CD4-positive, alpha-beta T cell treated with Interleukin-17A for 1 hour (primary cell): ENCODE results near the gene REPS2.

Source experiments
- DNase-seq: peaks from one replicate; pipeline ENCODE4 v3.0.0-alpha.2; 2020

REPS2 gene

DNA sequence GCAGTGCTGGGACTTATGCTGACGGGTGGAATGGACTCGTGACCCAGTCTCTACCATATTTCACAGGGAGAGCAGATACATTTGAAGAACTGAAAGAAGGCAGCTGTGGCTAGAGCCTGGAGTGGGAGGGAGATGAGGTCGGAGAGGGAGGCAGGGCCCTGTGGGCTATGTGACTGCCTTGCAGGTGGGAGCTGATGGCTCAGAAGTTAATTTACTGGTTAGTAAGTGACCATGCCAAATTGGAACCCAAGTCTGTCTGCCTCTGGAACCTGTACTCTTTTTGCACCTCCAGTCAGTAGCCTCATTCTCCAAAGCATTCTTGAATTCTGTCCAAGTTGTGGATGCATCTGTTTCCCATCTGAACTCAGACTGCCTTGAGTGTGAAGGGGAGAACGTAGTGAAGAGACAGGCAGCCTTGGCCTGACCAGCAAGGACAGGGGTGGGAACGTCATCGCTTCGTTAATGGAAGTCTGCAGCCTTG is 92.3 kb downstream of the REPS2 start:
- DNase-seq, result no peak

DNA sequence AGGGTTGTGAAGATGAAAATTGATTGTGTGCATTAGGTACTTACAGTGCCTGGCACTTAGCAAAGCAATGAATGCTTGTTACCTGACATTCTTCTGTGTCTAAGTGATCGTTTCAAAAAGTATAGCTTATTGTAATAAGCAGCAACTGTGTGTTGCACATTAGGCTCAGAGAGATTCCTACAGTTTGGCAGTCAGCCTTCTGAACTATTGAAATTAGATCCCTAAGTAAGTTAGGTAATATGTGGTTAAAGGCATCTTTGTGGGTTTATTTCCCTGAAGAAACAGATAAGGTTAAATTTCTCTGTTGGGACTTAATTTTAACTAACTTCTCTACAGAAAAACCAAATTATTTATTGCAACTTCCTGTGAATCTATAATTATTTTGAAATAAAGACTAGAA is 93.4 kb downstream of the REPS2 start:
- no peak for DNase-seq

DNA sequence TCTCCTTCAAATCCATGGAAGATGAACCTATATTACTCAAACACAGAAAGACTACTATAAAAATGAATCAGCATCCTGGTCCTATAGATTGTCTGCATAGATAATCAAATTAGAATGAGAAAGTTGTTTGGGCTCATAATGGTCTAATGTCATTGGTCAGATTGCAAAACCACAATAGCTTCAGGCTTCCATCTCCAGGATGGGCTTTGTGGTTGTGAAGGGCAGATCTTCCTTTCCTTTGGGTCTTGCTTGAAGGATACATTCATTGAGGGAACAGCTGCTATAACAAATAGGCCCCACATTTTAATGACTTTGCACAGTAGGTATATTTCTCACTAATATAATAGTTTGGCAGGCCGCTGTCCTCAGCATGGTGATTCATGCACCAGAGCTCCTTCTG is 94.3 kb downstream of the REPS2 start:
- no peak for DNase-seq

DNA sequence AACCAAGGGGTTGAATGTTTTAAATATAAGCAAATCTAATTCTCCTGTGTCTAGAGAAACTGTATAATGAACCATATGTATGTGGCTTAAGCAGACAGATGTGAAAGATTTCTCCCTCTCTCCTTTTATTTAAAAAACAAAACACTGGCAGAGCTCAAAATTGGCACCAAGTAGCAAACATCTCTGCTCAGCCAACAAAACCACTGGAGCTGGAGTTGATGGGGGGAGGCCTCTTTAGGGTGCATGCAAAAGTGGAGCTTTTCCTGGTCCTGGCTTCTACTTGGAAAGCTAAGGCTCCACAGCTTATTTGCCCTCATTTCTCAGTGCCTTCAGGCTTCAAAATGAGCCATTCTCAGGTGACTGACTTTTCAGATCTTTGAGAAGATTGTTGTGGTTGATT is 95.6 kb downstream of the REPS2 start:
- no peak for DNase-seq

DNA sequence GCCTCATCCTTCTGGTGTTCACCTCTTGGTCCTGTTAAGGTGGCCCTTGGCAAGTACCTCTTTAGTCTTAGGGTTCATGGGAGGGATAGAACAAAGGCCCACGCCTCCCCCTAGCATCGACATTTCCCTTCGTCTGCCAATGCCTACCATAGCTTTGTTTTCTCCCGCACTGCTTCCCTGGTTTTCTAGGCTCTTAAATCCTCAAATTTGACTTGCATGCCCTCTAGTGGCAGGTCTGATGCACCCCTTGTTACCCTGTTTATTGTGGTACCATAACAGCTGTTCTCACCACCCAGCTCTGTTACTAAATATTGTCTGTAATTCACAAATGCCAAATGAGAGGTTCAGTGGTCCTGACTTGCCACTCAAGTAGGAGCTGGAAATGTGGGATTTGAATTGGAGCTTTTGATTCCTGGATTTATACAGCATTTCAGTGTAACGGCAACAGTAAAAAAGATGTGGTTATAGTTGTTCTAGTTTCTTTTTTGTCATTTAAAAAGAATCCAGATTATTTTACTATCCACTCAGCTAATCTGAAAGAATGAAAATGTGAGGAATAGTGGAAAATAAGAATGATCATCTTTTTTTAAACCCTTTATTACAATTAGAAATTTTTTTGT is 100.1 kb downstream of the REPS2 start:
- peak; percentile 40 for DNase-seq

DNA sequence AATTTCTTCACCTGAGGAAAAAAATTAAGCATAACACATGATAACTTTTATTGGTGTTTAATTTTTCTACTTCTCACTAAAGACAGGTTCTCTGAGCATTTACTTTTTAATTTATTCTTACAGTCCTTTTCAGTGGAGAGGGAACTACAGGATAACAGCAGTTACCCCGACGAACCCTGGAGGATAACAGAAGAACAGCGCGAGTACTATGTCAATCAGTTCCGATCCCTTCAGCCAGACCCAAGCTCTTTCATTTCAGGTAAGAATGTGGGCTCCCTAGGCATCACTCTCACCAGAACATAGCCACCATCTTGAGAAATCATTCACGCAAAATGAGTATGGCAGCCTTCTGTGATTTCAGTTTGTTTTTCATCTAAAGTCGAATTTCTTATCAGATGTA is 100.8 kb downstream of the REPS2 start:
- no peak for DNase-seq

DNA sequence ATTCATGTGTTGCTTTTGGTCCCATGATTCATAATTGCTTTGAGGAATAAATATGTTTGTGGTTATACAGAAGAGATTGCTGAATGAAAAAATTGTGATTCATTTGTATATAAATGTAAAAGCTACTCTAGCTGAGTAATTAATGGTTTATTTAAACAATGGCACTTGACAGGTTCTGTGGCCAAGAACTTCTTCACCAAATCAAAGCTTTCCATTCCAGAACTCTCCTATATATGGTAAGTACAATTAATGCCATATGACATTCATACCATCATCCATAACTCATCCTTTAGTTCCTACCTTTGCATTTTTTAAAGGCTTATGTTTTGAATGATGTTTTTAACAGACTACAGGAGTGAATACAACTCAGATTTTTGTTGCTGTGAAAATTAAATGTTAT is 105.8 kb downstream of the REPS2 start:
- DNase-seq, result no peak

DNA sequence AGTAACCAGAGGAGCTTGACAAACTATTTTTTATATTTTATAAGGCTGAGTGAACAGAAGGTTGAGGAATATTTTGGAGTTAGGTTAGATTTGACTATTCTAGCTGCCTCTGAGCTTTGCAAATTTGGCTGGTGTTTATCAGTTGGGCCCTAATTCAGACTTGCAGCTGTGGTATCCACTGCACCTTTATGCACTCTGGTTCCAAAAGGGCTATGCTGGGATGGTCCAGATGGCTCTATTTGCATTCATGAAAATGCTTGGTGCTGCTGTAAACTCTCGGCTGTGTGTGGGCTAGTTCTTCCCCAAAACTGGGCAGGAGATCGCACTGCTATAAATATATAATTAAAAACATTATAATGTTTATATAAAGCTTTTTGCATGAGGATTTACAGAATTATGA is 106.3 kb downstream of the REPS2 start:
- no peak for DNase-seq

DNA sequence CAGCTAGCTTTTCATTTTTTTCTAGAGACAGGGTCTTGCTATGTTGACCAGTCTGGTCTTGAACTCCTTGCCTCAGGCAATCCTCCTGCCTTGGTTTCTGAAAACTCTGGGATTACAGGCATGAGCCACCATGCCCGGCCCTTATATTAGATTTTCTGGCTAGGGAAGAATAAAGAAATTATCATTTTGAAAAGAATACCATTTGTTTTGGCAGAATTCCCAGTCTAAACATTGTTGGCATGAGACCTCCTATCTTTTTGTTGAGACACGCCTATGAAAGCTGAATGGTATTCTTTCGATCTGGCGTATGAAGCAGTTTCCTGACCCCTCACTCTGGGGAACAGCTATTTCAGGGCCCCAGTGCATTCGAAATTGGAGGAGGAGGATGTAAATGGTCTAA is 107.0 kb downstream of the REPS2 start:
- no peak for DNase-seq

DNA sequence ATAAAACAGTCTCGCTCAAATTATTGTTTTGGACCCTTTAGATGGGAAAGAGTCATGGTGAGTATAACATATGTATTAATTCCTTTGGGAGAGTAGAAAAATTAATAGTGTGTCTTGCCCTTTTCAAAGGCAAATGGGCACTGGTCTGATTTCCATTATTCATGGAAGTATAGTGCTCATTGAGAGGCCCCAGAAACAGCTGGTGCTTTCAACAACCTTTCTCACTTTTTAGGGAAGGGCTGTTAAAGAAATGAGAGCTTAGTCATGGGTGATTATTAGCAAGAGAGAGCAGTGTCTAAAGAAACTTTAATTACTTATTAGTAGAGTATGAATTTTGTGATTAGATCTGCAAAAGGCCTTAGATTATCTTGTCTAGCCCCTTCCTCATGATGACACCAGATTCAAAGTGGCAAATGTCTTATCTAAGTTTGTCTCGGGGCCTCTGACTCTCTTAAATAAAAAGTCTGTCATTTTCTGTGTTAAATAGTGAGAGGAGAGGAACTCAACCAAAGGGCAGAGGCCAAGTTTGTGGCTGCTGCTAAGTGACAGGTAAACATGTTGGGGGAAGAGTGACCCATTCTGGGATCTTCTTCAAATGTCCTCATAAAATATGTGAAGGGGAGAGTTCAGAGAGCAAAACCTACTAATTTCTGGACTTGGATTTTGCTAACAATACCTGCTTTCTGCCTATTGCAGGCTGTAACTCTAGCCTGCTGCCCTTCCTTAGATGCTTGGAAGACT is 110.6 kb downstream of the REPS2 start:
- no peak for DNase-seq

DNA sequence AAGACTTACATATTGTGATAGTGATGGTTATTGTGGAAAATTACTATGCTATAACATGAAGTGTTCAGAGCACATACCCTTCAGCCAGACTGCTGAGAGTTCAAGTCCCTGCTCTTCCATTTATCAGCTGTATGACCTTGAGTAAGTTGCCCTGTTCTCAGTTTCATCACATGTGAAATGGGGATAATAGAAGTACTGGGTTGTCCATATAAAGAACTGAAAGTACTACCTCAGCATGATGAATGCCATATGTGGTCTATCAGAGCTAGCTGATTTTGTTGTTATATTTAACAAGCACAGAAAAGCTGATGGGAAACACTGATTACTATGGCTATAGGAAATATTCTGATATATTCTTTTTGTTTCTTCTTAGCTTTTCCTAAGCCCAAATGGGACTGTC is 115.6 kb downstream of the REPS2 start:
- no peak for DNase-seq

DNA sequence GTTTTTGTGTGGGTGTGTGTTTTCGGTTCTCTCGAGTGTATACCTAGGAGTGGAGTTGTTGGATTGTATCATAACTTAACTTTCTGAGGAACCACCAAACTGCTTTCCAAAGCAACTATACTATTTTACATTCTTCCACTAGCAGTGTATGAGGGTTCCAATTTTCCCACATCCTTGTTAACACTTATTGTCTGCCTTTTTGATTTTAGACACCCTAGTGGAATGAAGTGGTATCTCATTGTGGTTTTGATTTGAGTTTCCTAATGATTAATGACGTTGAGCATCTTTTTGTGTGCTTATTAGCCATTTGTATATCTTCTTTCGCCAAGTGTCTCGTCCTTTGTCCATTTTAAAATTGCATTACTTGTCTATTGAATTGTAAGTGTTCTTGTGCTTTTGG is 118.6 kb downstream of the REPS2 start:
- no peak for DNase-seq

DNA sequence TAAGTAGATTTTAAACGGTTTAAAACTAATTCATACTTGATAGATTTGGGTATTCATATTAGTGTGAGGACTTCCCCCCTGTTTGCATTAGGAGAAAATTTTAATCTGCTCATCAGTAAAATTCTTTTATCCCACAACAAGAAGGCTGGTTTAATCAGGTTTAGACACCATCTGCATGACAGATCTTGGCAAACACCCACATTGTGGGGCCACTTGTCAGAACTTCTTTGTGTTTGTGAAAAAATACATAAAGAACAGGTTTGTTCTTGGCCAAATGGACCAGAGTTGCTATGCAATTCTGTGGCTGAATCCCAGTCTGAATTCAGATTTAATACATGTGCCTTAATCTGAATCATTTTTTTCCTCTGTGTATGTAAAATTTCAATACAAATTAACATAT is 121.1 kb downstream of the REPS2 start:
- DNase-seq, result no peak

DNA sequence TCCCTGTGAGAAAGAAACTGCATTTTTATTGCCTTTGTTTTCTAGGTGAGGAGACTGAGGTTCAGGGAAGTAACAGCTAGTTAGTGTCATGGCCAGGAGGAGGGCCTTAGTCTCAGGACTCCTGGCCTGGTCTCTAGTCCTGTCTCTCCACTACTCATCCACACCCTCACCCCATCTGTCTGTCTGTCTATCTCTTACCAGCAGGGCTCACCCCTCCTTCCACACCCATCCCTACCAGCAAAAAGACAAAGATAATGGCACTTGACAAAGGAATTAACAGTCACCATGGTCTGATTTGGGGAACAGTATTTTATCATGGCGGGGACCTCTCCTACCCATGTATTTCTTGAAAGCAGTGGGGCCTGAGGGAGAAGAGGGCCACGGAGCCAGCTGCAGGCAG is 125.8 kb downstream of the REPS2 start:
- no peak for DNase-seq

DNA sequence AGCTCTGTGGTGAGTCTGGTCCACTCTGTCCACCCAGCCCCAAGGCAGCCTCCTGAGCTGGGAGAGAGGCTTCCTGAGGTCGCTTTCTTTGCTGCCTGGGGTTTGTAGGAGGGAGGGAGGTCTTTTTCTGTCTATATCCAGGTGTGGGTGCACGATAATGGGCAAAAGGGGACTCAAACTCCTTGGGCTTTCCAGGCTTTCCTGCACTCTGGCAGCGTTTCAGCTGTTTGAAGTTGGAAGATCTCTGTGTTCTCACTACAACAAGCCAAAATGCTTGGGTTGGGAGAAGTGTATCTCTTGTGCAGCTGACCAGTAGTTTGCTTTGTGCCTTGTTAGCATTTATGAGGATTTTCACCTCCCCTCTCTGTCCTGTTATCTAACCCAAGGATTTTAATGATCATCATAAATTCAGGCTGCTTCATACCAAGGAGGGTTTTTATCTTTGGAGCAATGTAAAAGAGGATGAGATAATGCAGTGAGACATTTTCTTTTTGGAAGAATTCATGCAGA is 126.3 kb downstream of the REPS2 start:
- no peak for DNase-seq

DNA sequence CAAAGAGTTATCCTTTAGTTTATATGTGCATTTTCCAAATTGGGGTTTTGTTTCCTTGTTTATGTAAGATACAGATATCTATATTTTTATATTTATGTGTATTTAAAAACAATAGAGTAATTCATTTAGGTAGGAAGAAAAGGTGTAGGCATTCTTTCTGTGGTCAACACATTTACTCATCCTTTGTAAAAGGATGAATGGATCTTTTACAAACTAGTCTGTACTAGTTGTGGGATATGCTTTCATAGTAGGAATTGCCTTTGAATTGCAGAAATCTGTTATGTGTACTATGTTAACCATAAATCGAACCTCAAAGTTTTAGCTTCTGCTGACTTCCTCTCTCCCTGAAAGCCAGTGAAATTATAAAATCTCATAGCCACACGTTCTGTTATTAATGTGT is 128.5 kb downstream of the REPS2 start:
- DNase-seq, result no peak

DNA sequence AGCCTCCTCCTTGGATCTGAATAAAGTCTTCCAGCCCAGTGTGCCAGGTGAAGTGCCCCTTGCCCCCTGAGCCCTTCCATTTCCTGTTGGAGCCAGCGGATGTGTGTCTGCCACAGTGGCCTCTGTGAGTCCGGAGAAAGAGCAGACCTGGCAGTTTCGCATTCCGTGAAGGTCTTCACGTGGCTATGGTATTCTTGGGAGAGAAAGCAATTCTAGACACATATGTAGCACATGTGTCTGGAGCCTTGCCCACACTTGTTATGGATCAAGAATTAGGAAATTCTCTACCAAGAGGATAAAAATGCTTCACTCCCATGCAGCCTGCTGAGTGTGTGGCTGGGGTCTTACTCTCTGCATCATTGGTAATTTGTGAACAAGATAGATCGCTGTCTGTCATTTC is 130.9 kb downstream of the REPS2 start:
- DNase-seq, result no peak

DNA sequence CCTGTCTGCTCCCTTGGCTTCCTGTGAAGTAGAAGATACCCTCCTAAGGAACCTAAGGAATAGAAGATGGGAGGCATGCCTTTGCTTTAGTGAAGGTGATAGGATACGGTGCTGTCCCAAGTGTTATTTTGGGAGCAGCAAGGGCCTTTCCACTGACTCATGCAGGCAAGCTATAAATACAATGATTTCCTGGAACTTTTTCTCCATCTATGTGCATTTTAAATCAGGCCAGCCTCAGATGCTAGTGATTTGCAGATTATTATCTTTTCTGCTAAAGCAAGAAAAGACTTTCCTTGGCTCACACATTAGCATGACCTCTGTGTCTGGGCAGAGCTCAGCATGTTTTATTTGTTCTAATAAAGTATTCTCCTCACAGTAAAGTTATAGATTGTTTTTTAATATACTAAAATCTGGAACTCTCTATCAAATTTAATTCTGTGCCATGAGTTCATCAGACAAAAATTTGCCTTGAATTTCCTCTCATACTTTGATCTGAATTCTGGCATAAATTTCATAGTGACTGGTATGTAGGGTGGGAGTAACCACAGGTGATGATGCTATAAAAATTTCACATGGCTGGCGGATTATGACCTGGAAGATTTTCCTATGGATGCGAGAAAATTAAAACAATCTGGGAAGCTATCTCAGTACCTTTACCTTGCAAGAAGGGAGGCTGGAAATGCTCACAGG is 131.7 kb downstream of the REPS2 start:
- no peak for DNase-seq

DNA sequence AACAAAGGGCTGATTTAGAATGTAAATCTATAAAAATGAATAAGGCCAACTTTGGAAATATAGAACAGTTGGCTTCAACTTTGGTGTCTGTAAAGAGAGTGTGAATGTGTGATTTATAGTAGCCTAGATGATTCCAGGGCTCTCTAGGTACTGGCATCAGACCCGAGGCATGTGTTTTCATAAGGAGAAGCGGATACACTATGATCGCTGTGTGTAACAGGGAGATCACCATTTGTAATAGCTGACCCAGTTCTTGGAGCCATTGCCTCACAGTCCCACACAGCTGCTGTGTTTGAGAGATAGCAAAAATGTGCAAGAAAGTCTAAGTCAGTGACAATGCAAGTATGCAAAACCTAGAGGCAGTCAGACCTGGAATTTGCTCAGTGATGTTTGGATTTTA is 135.1 kb downstream of the REPS2 start:
- DNase-seq, result no peak

DNA sequence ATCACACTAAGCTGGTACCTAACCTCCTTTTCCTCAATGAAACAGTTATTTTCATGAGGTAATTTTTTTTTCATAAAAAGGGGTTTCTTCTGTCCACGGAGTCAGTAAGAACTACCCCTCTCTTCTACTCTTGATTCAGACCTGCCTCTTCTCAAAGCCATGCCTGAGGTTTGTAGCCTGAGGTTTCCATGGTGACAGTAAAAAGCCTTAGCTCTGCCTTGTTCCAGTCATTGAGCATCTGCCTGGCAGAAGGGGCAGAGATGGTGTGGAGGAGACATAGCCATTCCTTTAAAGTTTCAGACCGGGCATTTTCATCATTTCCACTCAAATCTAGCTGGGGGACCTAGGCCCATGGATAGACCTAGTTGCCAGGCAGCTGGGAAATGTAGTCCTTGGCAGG is 135.5 kb downstream of the REPS2 start:
- no peak for DNase-seq

DNA sequence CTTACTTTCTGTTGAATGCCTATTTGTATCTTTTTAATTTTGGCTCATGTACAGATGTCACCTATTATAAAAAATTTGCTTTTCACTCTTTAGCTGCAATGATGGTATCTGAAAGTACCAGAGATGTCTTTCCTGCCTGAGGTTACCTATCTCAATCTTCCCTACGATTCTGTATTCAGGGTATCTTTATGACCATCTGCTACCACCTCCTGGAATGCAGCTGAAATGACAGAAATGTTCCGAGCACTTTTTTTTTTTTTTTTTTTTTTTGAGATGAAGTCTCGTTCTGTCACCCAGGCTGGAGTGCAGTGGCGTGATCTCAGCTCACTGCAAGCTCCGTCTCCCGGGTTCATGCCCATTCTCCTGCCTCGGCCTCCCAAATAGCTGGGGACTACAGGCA is 136.4 kb downstream of the REPS2 start:
- DNase-seq, result no peak

DNA sequence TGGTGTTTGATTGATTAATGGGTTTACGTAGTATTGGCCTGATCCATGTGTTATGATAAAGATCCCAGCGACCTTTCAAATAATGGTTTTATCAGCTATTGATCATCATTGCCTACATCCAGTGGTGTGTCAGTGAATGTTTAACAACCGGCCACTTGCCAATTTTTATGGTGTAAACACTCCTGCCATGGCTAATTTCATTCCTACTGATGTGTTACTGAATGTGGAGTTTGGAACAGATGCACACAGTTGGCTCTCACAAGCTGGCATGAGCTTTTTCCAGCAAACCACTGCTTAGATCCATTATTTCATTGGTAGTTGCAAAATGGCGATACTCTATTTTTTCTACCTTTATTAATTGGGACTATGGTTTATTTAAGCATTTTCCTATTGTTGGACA is 139.9 kb downstream of the REPS2 start:
- no peak for DNase-seq

DNA sequence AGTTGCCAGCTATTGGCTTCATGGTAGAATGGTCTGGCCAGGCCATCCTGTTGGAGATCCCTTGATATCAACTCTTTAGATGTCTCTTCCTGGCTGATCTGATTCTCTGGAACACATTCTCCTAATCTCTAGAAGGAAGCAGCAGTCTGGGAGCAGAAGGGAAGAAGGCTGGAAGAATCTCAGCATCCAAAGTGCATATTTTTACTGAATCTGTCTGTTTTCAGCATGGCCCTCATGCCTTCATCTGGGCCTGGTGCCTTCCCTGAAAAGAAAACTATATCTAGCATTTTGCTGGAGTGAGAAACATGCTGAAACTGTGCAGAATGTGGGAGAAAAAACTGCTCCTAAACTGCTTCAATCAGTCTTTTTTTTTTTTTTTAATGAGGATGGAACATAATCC is 148.7 kb downstream of the REPS2 start:
- no peak for DNase-seq
